Stimulated activated CD4-positive, alpha-beta T cell treated with anti-CD3 and anti-CD28 coated beads, Interleukin-1b, Interleukin-23, amount 100 ng/mL, for 4 hours (primary cell): ENCODE results near the gene KLHL28.

Source experiments
- DNase-seq, 2 donors: peaks; one replicate each; pipeline ENCODE4 v3.0.0-alpha.2; 2020; ENCODE audit warnings: low read depth in 2 of 2

KLHL28 gene, protein sequence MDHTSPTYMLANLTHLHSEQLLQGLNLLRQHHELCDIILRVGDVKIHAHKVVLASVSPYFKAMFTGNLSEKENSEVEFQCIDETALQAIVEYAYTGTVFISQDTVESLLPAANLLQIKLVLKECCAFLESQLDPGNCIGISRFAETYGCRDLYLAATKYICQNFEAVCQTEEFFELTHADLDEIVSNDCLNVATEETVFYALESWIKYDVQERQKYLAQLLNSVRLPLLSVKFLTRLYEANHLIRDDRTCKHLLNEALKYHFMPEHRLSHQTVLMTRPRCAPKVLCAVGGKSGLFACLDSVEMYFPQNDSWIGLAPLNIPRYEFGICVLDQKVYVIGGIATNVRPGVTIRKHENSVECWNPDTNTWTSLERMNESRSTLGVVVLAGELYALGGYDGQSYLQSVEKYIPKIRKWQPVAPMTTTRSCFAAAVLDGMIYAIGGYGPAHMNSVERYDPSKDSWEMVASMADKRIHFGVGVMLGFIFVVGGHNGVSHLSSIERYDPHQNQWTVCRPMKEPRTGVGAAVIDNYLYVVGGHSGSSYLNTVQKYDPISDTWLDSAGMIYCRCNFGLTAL

DNA sequence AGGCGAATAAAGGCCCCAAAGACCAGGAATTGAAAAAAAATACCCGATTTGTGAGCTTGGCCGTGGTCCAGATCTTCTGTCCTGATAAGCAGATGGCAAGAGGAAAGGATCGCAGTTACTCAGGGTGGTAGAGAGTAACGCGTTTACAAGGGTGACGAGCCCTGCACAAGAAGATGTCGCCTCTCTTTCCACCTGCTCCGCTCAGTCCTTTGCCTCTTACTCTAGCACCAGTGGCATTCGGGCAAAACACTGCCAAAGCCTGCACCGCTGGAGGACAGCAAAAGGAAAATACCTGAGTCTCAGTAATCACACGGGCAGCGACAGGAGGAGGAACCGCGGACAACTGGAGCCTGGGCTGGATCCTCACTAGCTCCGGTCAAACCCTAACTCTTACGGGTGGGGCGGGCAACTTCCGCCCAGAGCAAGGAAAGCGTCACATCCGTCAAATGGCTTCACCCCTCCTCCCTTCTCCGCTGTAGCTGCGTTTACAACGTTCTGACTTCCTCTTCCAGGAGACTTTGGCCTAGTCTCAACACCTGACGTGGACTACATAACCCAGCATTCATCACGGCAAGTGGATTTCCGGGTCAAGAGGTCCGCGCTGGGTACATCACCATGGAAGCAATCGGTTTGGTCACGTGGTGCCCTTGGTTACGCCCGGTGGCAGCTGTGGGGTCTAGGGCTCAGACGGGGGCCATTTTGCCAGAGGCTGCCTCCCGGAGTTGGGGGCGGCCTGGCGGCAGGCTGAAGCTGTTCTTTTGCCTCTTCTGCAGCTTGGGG, at the start of gene KLHL28, which contains the start of gene TOGARAM1:
TSS of gene KLHL28 (minus strand) at position 394 of the 780 bp plus-strand sequence. CDS start 16,019 bp downstream, outside the sequence.
TSS of gene TOGARAM1 (plus strand) at position 637 of the 780 bp plus-strand sequence. CDS start 232 bp downstream, outside the sequence.
- DNase-seq = peak; percentile 76 to 90

DNA sequence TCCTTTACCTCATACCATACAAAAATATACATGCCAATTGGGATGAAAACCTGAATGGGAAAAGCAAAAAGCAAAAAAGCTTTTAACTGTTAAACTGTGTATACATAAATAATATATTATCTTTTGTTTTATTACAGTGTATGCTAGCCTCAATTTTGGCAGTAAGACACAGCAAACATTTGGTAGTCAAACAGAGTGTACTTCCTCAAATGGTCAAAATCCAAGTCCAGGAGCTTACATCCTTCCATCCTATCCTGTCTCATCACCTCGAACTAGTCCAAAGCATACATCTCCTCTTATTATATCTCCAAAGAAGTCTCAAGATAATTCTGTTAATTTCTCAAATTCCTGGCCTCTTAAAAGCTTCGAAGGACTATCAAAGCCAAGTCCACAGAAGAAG, 42.2 kb upstream of the KLHL28 start:
- DNase-seq = no peak

DNA sequence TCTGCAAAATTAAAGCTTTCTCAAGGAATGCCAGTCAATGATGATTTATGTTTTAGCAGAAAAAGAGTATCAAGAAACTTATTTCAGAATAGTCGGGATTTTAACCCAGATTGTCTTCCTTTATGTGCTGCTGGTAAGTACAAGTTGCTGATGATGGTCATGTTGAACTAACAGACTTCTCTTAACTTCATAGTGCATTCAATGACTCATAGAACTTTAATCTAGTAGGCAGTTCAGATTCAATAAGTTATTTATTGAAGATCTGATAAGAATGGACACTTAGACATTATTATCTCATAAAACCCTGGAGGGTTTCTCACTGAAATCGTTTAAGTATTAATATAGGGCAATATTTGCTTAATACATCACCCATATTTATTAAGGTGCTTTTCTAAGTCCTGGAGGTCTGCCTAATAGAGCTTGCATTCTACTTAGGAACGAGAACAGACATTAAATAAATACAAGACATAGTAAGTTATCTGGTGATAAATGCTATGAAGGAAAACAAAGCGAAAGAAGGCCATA, 34.1 kb upstream of the KLHL28 start:
- no peak for DNase-seq

DNA sequence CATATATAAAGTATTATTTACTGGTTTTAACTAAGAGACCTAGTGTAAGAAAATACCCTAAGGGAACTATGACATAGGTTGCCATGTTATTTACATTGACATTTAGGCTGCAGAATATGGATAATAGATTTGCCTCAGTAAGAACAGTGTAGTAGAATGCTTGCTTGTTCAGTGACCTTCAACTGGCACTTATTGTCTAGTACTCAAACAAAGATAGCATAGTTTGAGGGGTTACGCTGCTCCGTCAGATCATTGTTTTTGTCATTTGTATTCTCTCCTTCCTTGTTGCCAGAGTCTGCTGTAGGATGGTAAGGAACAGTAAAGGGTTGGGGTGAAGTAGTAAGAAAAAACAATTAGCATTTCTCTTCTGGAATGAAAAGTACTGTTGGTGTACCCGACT, 33.4 kb upstream of the KLHL28 start:
- DNase-seq = no peak

DNA sequence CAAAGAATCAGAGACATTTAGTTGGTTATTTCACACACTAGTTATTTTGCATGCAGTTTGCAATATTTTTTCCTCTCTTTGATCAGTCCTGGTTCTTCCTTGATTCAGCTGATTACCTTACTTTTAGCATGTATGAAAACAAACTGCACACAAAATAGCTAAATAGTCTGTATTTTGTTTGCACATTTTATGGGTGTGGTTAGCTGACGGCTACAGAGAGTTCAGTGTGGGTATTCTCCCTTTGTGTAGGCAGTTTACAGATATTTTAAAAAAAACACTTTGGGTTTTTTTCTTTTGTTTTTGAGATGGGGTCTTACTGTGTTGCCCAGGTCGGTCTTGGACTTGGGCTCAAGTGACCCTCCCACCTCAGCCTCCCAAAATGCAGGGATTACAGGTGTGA, 28.8 kb upstream of the KLHL28 start:
- no peak for DNase-seq

DNA sequence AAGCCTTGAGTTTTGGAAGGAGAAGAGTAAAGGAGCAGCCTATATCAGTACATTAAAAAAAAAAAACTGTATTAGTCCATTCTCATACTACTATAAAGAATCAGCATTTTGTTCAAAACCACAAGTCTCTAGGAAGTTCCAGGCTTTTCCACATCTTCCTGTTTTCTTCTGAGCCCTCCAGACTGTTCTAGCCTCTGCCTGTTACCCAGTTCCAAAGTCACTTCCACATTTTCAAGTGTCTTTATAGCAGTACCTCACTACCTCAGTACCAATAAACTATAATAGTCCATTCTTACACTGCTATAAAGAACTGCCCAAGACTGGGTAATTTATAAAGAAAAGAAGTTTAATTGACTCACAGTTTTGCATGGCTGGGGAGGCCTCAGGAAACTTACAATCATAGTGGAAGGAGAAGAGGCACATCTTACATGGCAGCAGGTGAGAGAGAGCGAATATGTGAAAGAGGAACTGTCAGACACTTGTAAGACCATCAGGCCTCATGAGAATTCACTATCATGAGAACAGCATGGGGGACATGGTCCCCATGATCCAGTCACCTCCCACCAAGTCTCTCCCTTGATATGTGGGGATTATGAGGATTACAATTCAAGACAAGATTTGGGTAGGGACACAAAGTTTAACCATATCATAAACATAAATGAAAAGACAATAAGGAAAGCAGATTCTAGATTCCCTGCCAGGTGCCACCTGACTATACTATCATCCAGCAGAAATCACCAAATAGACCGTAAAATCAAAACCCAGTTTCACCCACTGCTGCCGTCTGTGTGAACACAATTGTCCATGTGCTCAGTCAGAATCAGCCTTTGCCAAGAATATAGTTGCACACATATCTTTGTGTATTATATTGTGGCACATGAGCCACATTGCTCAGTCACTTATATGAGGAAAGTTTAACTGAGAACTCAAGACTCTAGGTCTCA, 28.0 kb upstream of the KLHL28 start:
- DNase-seq = no peak

DNA sequence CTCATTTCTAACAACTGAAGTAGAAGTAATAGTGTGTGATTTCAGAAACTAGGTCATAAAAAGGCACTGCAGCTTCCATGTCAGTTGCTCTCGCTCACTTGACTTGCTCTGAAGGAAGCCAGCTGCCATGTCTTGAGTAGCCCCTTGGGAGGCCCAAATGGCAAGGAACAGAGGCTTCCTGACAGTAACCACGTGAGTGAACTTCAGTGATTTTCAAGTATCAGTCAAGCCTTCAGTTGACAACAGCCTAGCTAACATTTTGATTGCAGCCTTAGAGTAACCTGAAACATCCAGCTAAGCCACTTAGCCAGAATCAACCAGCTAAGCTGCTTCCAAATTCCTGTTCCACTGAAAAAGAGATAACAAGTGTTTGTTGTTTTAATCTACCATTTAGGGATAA, 26.9 kb upstream of the KLHL28 start:
- no peak for DNase-seq

DNA sequence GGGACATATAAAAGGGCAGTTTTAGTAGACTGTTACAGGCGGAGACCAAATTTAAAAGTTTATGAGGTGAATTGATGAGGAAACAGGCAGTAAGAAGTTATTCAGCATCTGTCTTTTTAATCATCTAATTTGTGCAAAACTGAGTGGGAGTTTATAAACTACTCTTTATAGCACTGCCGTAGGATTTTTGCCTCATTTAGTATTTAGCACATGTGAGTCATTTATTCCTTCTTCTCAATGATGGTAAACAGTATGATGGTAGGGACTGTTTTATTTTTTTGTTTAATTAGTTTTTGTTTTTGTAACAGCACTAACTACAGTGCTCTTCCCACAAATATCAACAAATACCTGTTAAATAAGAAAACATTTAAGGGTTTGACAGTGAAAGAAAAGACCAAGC, 20.8 kb upstream of the KLHL28 start:
- DNase-seq = no peak

DNA sequence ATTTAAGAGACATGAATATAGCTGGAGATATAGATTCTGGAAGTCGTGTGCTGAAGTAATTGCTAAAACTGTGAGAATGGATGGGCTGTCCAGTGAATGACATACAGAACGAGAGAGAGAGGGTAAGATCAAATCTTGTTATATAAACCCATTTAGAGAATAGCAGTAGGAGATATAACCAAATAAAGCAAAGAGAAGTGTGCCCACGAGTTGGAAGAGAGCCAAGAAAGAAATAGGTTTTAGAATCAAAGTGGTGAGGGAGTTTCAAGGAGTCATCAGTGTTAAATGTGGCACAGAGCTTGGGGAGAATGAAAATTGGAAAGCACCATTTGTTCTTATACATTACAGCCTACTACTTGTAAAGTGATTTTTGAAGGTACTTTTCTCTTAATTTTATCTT, 19.5 kb upstream of the KLHL28 start:
- no peak for DNase-seq

DNA sequence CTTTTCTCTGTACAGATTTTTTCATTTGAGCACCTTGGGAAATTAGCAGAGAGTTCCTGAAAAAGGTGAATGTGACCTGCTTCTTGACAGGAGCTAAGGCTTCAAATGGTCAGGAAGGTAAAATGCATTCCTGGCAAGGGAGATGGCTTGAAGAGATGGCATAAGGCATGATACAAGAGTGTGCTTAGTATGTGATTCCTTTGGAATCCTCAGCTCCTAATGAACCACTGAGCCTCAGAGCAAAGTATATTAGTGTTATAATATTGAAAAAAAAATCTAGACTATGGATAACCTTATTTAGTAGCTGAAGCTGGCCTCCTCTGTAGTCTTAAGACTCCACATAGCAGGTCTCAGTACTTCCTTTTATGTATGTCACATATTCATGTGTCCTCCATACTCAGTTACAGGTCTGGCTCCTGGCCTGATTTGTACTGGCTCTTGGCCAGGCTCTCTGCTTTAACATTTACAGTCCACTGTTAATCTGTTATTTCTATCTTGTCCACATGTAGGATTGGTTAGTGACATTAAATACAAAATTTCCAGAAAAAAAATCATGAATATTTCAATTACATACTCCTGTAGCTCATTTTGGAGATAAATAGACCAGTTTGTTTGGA, 18.1 kb upstream of the KLHL28 start:
- no peak for DNase-seq

DNA sequence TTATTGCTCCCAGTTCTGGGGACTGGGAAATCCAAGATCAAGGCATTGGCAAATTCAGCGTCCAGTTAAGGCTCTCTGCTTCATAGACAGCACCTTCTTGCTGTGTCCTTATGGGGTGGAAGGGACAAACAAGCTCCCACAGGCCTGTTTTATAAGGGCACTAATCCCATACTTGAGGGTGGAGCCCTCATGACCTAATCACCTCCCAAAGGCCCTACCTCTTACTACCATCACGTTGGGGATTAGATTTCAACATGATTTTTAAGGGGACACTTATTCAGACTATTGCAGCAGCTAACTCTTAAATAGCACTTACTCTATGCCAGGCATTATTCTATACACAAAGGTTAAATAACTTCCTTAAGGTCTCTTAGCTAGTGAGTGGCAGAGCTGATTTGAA, 17.5 kb upstream of the KLHL28 start:
- DNase-seq = no peak

DNA sequence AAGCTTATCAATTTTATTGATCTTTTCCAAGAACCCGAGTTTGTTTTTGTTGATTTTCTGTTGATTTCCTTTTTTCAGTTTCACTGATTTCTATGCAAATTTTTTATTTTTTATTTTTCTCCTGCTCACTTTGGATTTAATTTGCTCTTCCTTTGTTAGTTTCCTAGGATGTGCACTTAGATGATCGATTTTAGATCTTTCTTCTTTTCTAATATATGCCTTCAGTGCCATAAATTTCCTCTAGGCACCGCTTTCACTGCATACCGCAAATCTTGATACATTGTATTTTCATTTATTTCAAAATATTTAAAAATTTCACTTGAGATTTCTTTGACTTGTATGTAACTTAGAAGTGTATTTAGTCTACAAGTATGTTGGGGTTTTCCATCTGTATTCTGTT, 9.7 kb upstream of the KLHL28 start:
- no peak for DNase-seq

DNA sequence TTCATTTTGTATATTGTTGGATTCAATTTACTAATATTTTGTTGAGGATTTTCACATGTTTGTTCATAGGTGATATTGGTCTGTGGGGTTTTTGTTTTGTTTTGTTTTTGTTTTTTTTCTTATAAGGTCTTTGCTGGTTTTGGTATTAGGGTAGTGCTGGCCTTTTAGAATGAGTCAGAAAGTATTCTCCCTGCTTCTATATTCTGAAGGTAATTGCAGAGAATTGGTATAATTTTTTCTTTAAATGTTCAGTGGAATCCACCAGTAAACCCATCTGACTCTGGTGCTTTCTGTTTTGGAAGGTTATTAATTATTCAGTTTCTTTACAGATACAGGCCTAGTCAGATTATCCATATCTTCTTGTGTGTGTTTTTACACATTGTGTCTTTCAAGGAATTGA, 9.2 kb upstream of the KLHL28 start:
- DNase-seq = no peak

DNA sequence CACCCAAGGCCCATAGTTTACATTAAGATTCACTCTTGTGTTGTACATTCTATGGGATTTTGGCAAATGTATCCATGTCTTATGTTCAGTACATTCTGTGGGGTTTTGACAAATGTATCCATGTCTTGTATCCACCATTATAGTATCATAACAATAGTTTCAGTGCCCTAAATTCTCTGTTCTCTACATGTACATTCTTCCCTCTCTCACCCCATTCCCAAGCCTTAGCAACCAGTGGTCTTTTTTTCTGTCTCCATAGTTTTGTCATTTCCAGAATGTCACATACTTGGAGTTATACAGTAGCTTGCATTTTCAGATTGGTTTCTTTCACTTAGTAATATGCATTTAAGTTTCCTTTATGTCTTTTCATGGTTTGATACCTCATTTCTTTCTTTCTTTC, 7.0 kb upstream of the KLHL28 start:
- no peak for DNase-seq

DNA sequence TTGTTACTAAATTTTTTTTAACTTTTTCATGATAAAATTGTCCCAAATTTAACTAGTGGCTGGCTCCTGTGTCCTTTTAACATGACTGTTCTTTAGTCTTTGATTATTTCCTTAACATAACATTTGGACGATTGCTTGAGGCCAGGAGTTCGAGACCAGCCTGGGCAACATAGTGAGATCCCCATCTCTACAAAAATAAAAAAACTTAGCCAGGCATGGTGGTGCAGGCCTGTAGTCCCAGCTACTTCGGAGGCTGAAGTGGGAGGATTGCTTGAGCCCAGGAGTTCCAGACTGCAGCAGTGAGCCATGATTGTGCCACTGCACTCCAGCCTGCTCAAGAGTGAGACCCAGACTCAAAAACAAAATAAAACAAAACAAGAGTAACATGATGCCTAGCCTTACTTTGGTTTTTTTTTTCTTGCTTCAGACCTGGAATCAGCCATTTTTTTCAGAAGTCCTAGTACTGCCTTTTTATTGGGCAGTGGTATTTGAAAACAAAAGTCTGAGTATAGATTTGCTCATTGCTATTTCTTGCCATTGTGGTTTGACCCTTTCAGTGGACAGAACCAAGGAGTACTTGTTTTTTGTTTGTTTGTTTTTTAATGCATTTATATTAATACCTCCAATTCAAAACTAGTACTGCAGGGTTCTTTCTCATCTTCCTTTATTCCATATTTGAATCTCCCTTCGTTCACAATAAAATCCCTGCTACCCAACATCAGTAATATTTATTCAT, 5.0 kb upstream of the KLHL28 start:
- DNase-seq = no peak

DNA sequence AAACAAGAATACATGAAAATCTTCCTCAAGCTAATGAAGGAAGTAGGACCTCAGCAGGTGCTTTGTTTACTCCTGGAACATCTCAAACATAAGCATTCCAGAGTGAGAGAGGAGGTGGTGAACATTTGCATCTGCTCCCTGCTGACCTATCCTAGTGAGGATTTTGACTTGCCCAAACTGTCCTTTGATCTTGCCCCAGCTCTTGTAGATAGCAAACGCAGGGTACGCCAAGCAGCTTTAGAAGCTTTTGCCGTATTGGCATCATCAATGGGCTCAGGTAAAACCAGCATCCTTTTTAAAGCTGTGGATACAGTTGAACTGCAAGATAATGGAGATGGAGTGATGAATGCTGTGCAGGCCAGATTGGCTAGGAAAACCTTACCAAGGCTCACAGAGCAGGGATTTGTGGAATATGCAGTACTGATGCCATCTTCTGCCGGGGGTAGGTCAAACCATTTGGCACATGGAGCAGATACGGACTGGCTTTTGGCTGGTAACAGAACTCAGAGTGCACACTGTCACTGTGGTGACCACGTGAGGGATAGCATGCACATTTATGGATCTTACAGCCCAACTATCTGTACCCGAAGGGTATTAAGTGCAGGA, 2.1 kb upstream of the KLHL28 start:
- DNase-seq = no peak

DNA sequence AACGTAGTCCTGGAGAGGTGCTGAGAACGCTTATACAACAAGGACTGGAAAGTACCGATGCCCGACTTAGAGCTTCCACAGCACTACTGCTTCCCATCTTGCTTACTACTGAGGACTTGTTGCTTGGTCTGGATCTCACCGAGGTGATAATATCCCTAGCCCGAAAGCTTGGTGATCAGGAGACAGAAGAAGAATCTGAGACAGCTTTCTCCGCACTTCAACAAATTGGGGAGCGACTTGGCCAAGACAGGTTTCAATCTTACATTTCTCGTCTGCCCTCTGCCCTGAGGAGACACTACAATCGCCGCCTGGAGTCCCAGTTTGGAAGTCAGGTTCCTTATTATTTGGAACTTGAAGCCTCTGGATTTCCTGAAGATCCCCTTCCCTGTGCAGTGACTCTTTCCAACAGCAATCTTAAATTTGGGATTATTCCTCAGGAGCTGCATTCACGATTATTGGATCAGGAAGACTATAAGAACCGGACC, 1.3 kb upstream of the KLHL28 start:
- no peak for DNase-seq

DNA sequence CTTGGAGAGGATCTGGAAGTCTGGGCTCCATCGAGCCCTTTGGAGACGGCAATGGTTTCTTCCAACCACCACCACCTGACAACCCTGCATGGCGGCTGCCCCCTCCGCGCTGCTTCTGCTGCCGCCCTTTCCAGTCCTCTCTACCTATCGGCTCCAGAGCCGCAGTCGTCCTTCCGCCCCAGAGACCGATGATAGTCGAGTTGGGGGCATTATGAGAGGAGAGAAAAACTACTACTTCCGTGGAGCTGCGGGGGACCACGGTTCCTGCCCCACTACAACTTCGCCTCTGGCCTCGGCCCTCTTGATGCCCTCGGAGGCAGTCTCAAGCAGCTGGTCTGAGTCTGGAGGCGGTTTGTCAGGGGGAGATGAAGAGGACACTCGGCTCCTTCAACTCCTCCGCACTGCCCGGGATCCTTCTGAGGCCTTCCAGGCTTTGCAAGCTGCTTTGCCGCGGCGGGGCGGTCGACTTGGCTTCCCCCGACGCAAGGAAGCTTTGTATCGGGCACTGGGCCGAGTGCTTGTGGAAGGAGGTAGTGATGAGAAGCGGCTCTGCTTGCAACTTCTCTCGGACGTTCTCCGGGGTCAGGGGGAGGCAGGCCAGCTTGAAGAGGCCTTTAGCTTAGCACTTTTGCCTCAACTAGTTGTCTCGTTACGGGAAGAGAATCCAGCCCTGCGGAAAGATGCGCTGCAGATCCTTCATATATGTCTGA, 742 bp upstream of the KLHL28 start:
- peak; percentile 15 to 21 for DNase-seq

DNA sequence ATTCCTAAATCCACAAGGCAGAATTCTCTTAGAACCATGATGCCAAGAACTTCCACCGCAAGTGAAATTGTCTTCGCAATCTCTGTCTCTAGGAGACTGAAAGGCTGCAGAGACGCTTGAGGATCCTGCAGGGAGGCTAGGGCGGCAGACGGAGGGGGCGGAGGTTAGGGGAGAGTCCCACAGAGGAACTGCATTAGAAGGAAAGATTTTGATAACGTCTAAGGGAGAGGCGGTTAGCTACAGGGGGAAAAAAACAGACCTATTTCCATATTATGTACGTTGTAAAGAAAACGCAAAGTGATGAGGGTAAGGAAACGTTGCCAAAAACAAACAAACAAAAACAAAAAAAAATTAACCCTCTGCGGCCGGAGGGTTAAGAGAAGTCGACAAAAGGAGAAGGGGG, 595 bp downstream of the KLHL28 start:
- peak; percentile 27 to 28 for DNase-seq
